Urothelium cell line (cell line): ENCODE data around the gene CORO7.

ENCODE experiments used
- DNase-seq: peaks from one replicate; pipeline ENCODE4 v3.0.0; 2011; ENCODE audit warnings: low spot score, mixed read lengths
- FAIRE-seq: peaks from 2 replicates; lab custom pipeline; 2011; peaks lifted over from hg19 to GRCh38; lab: Jason Lieb, UNC

The CORO7 gene

DNA sequence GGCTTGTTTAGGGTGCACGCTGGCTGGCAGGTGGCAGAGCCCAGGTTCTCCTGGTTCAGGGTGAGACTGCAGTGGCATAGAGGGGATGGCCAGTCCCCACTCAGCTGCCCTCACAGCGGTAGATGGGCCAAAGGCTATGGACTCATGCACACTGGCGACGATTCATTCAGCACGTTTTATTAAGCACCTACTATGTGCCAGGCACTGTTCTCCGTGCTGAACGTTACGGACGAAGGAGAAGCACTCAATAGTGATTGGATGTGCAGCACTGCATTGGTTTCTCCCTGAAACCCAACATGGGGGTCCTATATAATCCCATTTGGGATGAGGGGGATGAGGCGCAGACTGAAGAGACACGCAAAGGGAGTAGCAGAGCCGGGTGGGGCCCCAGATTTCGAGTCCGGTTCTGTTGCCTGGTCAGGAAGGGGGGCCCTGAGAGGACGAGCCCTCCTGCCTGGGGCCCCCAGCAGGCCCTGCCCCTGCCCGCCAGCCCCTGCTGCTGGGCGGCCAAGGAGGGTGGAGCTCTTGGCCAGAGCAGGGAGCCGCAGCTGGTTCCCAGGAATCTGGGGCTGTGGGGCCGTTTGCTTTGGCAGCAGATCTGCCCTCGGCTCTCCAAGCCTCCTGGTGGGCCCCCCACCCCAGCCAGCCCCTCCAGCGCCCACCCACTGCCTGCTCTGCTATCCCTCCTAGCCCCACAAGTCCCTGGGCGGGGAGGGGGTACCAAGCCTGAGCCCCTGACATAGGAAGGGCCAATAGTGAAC is 91.7 kb downstream of the CORO7 start:
- DNase-seq (no peak), FAIRE-seq (peak; percentile 9)

DNA sequence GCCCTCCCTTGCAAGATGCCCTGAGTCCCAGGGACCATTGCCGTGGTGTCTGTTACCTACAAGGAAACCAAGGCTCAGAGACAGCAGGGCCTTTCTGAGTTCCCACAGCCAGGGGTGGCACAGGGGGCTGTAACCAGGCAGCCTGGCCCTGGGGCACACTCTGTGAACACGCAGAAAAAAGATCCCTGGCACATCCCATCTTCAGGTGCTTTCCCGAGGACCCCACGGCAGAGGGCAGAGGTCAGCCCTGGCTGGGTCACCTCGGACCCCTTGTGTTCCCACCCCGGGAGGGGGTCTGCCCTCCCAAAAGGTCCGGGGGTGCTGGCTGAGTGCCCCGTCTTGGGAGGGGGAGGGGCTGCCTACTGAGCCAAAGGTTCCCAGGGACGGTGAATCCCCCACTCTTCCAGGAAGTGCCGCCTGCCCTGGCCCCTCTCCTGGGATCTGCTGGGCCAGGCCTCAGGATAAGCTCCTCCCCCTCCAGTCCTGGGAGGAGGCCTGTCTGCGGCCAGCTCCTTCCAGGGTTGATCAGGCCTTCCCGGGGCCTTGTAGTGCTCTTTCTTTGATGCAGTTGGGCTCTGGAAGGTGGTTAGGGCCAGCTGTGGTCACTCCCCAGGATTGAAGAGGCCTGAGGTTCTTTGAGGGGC is 92.4 kb downstream of the CORO7 start:
- peak; percentile 66 for DNase-seq
- FAIRE-seq: no peak

DNA sequence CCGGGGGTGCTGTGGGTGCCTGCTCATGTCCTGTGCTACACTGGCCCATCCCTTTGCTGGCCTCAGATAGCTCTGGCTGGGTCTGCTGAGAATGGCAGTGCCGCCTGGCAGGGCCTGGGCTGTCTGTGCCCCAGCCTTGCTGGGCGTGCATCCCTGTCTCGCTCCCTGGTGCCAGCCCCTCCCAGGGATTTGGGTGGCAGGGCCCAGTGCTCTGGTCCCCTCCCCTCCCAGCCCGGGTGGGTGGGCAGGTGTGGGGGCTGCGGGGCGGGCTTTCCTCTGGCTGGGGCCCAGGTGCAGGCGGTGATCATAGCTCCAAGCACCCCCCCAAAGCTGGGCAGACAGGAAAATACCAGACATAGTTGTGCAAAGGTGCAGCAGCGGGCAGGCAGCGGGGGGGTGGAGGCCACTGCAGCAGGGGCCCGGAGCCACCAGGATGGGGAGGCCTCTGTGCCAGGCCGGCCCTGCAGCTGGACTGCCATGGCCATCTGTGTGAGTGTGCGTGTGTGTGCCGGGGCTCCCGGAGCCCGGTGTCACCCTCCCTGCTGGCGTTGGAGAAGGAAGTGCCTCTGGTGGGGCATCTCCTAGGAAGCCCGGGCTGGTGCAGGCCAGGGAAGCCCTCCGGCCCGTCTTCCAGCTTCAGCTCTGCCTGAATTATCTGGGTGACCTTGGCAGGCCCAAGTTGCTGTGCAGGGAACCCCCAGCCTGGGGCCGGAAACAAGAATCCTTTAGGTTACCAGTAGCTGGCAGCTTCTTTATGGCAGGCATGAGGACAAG is 93.1 kb downstream of the CORO7 start:
- FAIRE-seq (no peak), DNase-seq (peak; percentile 68)

DNA sequence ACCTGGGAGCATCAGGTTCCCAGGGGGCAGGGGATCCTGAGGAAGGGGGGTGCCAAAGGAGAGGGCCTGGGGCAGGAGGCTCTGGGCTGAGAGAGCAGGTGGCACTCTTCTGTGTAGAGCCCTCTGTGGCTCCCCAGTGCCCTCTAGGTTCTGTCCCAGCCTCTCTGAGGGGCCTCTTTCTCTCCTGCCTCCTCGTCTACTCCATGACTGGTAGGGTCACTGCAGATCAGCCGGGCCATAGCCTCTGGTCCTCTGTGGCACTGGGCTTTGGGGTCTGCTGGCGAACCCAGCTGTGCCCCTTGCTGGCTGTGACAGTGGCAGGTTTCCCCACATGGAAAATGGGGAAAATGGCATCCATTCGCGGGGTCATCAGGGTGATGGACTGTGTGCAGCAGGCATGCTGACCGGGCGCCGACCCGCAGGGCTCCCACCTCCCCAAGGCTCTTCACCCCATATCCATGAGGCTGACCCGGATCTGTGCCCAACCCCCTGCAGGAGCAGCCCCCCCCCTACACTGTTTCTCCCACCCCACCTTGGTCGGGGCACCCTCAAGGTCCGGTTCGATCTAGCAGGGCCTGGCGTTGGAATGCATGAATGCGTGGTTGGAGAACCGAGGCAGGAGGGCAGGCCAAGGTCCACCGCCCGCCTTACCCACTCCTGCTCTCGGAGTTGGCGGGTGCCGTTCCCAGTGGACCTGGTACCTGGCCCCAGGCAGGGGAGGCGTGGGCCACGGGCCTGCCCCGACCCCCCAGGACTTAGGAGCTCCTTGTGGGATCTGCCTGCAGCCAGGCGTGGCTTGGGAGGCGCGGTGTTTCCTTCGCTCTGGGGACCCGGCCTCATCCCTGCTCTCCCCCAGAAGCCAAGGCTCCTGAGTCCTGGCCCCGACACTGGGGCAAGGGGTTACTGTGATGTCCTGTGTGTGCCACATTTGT is 94.0 kb downstream of the CORO7 start:
- FAIRE-seq (no peak), DNase-seq (no peak)

DNA sequence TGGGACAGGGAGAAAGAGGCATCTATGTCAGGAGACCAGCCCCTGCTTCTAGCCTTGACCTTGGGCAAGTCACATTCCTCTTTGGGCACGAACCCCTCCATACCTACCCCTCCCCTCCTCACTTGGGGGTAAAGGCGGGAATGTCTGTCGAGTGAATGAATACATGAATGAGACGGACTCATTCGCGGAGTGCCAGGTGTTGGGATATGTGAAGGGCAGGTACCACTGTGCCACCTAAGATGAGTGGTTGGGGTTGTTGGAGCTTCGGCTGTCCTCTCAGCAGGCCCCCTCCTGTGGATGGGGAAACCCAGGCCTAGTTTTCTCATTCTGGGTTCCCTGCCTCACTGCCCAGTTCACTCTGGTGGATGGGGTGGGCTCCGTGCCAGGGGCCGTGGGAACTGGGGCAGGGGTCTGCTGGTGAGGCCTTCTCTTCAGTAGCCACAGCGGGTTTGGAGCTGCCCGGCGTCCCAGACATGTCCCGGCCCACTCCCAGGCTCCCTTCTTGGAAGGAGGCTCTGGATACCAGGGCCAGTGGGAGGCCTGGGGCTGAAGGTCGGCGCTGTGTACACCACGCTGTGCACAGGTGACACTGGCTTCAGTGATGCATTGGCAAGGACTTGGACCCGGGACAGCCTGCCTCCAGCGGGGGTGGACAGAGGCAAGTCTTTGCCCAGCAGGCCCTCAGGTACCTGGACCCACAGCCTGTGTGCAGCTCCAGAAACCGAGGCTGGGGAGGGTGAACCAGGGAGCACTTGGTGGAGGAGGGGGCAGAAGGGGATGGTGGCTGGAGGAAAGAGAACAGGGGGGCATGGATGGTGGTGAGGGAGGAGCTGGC is 94.9 kb downstream of the CORO7 start:
- DNase-seq: no peak
- FAIRE-seq: no peak

DNA sequence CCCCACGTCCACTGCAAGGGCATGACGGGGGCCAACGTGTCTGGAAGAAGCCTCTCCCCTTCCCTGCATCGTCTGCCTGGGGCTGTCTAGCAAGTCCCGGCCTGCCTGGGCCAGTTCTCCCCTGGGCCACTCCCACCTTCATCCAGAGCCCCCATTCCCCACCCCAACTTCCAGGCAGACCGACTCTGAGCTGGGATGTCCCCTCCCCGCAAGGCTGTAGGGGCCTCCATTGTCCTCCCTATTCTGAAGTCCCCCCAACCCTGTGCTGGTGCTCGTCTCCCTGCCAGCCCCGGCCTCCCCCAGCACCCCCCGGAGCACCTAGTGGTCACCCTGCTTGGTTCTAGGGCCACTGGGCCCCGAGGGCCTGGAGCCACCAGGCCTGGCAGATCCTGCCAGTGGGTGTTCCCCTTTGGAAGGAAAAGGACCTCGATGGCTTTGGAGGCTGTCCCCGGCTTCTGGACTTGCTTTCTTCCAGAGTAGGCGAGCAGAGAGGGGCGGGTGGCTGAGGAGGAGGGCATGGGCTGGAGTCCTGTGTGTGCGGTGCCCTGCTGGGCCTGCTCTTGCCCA is 95.7 kb downstream of the CORO7 start:
- DNase-seq (no peak), FAIRE-seq (no peak)

DNA sequence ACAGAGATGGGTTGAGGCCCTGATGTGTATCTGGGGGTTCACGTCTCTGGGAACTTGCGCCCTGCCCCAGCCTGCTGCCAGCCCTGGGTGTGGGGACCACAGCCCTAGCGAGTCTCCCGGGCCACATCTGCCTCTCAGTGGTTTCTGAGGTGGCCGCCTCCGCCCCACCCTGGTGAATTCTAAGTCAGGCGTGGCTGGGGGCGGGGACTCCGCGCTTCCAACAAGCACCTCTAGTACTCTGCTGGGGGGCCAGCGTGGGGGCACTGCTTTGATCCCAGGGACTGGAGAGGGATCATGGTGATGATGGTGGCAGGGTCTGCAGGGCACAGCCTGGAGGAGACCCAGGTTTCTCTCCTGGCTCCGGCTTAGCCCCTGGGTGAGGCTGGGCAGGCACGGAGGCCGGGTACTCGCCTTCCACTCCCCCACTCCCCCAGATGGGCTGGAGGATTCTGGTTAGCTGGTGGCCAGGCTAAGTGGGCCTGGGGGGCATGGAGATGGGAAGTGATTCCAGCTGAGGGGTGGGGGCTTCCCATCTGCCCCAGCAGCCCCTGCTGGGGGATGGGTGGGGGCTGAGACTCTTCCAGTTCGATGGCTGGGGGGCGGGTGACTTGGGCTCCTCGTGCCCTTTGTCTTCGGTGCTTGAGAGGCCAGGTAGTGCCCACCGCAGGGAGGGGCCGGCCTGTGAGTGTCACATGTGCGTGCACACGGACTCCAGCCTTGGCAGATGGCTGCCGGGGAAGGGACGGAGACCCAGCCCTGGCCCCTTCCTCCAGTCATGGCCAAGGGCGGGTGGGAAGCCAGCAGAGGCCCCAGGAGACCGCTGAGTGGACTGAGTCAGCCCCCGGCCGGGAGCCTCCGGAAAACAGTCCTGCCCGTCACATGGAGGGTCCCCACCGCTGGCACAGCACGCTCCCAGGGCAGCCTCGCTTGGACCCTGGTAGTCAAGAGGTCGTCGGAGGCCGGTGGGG is 96.7 kb downstream of the CORO7 start:
- DNase-seq: no peak
- FAIRE-seq: no peak

DNA sequence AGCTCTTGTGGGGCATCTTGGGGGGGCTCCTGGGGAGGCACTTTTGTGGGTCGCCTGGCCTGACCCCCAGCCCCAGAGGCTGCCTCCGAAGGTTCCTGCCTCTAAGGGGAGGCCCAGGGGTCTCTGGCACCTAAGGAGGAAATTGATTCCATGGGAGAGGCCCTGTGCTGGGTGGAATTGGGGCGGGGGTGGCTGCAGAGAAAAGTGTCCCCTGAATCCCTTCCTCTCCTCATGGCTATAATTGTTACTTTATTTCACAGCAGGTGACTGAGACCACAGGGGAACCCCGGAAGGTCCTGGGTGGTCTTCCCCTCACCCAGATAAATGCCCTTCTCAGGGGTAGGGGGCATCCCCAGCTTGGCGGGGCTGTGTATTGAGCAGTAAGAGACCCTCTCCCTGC is 97.4 kb downstream of the CORO7 start:
- FAIRE-seq (no peak), DNase-seq (no peak)

DNA sequence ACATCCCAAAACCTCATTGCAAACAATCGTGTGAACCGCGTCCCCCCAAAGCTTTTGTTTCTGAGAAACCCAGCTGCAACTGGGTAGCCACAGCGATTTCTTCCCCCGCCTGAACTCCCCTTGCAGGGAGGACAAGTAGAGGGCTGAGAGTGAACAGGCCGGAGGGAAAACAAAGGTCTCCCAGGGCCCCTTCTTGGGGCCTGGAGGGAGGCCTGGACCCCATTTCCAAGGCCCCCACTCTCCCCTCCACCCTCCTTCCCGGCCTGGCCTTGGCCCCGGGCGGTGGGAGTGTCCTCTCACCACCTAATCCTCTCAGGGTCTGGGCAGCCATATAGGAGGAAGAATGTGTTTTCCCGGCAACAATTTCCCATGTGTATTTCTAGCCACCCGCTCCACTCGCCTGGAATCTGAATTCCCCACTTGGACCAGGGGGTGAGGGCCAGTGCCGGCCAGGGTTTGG is 97.9 kb downstream of the CORO7 start:
- DNase-seq: no peak
- FAIRE-seq: no peak

DNA sequence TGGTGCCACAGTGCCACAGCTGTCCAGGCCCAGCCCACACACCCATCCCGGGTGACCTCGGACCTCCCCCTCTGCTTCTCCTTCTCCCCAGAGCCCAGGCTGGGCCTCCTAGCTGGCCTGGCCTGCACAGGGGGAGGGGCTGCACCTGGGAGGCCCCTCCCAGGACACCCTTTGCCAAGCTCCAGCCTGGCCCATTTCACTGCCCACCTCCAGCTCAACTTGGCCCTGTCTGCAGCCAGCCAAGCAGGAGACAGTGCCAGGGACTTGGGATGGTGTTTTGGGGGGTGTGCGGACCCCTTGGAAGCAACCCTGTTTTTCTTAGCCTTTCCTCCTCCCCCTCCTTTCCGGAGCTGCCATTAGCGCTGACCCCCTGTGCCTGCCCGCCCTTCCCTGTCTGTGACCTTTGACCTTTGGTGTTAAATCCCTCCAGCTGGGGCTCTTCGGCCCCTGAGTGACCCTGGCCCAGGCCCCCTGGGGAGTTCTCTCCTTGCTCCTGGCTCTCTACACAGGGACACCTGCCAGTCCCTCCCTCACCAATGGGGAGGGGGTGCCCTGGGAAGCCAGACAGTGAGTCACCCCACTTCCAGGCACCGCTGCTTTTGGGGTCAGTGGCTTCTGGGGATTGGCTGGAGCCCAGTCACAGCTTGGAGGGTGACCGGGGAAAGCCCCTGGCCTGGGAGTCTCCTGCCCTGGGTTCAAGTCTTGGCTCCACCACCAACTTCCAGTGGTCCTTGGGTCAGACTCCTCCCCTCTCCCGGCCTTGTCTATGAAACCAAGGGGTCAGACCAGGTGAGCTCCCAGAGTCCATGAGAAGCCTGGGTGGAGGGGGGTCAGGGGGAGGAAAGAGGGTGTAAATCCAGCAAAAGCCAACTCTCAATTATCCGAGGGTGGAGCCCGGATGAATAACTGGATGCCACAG is 98.6 kb downstream of the CORO7 start:
- no peak for FAIRE-seq
- peak; percentile 45 for DNase-seq

DNA sequence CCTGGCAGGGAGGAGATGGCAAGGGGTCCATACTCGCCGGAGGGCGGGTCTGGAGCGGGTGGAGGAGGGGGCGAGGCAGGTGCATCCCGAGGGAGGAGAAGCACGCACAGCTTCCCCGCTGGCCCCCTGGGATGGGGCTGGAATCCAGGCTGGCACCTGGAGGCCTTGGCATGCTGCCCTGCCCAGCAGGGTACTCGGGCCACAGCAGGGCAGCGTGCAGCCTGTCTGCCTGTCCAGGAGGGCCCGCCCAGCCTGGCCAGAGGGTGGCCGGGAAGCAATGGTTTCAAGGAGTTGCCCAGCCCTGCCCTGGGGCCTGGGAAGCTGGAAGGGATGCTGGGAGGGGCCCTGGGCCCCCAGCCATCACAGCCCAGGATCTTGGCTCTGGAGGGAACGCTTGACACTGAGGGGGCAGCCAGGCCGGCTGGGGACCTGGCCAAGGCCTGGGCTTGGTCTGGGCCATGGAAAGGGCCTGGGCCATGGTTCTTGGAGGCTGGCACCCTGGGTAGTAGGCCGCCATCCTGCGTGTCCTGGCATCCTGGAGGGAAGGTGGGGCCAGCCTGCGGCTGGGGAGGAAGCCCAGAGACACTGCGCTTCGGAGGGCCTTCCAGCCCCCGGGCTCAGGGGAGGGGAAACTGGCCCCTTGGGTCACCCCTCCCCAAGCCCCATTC is 99.4 kb downstream of the CORO7 start:
- DNase-seq (peak; percentile 43), FAIRE-seq (no peak)

DNA sequence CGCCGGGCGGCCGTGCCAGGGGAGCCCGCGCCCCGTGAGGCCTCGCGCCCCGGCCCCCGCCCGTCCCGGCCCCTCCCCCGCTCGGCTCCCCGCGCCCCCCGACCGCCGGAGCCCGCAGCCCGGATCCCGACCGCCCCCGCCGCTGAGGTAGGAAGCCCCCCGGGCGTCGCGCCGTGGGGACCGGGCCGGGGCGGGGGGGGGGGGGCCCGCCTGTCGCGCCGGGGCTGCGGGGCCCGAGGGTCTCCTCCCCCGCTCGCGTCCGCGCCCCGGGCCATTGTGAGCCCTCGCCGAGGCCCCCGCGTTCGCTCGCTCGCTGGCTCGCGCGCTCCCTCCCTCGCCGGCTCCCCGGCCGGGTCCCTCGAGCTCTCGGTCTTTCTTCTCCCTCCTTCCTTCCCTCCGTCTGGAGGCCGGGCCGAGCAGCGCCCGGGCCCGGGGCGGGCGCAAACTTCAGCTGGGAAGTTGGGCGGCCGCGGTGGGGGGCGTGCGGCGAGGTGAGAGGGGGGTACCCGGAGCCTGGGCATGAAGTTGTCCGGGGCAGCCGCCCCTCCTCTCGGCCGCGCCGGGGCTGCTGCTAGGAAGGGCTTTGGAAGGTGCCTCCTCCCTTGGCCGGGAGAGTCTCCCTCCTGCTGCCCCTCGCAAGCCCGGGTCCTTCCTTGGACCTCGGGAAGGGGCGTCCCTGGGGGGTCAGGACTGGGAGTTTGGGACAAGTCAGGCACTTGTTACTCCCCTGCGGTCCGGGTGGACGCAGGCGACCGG is 100.1 kb downstream of the CORO7 start:
- FAIRE-seq (no peak), DNase-seq (peak; percentile 38)

DNA sequence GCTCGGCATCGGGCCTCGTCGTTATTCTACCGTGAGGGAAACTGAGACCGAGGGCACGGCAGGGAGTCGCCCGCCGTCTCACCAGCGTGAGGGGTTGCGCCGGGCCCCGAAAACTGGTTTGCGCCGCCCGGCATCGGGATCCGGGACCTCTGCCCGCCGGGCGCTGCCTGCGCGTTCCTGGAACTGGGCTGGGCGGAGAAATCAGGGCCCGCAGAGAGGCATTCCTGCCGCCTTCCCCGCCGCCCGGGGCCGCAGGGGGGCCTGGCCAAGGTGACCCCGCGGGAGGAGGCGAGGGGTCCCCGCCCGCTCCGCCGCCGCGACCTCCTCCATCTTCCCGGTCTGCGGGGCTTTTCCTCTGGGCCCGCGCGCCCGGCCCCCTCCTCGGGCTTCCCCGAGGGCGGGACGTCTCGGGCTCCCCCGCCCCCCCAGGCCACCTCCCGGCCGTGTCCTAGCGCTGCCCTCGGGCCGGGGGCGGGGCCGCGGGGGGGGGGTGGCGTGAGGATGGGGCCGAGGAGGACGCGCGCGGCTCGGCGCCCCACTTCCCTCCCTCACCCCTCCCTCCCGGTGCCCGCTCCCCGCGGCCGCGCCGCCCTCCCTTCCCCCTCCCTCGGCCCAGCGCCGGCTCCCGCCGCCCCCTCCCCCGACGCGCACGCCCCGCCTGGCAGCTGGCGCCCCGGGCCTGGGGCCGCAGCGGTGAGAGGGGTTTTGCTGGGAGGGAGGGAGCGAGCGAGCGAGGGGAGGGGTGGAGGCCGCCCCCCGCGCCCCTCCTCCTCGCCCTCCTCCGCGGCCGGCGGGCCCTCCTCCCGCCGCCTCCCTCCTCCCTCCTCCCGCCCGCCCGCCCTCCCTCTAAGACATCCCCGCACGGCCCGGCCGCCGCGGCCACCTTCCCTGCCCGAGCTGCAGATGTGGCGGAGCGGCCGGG is 100.9 kb downstream of the CORO7 start, which contains the start of gene GLIS2:
TSS of gene GLIS2 (plus strand) at position 882 of the 922 bp plus-strand sequence. CDS start 16,214 bp downstream, outside the sequence.
- FAIRE-seq (peak; percentile 74), DNase-seq (peak; percentile 92)

DNA sequence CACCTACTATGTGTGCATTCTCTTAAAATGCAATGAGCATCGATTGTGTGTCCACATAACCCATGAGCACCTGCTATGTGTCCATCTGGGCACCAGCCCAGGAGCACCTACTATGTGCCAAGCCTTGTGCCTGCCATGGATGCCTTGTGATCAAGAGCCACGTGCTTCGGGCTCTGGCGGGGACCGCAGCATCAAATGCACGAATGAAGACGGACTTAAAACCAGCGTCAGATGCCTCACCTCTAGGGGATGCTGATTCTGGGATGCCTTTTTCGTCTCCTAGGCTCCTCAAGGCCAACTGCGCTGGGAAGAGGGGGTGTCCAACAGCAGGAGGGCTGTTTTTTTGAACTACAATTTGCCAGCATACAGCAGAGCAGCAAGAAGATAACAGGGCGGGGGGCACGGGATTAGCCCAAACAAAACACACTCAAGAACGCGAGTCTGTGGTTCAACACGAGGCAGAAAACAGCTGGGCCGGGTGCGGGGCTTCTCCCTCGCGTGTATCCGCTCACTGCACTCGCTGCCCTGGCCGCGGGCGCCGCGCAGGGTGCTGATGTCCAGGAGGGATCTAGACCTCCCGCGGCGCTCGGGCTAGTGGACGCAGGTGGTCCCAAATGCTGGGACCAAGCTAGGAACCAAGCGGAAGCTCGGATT is 101.7 kb downstream of the CORO7 start:
- FAIRE-seq: peak; percentile 90
- peak; percentile 69 for DNase-seq
